Lower leg skin (tissue), 3 donors: ENCODE data around the gene PGAP1.

Source experiments
- CTCF ChIP-seq, 3 donors: fragments of 450-650 bp; IDR thresholded peaks; one replicate each; pipeline ENCODE4 v1.5.1; 2016; ENCODE audit warnings: antibody characterized with exemption in 3 of 3, mild to moderate bottlenecking in 3 of 3, moderate library complexity in 2 of 3
- POLR2A ChIP-seq, 2 donors: fragments of 450-650 bp; IDR thresholded peaks; one replicate each; pipeline ENCODE4 v1.6.1; 2016 to 2017; ENCODE audit warnings: antibody characterized with exemption in 2 of 2, mild to moderate bottlenecking in 1 of 2, moderate library complexity in 1 of 2

- no peak for TF ChIP-seq CTCF (IDR thresholded peaks at IDR 0.05)
- TF ChIP-seq POLR2A (IDR thresholded peaks at IDR 0.05): no peak
Observed at GRCh38 chr2:196927376-196928225, 1.1 kb upstream of the PGAP1 start.
